ENCODE results near the gene FGB.

DNA sequence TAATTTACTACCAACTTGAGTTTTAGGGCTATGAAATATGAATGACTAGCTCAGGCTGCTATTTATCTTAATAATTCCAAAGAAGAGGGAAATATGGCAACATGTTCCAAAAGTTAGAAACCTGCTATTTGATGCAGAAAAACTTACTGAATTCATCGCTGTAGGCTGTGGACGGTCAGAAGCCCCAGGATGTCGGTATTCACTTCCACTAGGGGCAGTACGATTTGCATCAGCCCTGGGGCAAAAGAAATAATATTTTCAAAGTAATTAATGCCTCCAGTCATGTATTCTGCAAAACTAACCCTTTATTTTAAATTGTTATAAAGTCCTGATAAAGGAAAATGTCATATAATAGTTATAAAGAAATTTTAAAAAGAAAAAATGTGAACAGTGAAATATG is 17.1 kb upstream of the FGB start:
- TF ChIP-seq NR2C2 (CRISPR knock-in tag; IDR thresholded peaks at IDR 0.05): no peak
- TF ChIP-seq NR2C2 (tag; IDR thresholded peaks at IDR 0.05): no peak
- no peak for TF ChIP-seq TAF1 (IDR thresholded peaks at IDR 0.05; ENCODE audit: control insufficient read depth, extremely low read depth, insufficient read depth, low read length, severe bottlenecking)
- TF ChIP-seq, protein P1, sequence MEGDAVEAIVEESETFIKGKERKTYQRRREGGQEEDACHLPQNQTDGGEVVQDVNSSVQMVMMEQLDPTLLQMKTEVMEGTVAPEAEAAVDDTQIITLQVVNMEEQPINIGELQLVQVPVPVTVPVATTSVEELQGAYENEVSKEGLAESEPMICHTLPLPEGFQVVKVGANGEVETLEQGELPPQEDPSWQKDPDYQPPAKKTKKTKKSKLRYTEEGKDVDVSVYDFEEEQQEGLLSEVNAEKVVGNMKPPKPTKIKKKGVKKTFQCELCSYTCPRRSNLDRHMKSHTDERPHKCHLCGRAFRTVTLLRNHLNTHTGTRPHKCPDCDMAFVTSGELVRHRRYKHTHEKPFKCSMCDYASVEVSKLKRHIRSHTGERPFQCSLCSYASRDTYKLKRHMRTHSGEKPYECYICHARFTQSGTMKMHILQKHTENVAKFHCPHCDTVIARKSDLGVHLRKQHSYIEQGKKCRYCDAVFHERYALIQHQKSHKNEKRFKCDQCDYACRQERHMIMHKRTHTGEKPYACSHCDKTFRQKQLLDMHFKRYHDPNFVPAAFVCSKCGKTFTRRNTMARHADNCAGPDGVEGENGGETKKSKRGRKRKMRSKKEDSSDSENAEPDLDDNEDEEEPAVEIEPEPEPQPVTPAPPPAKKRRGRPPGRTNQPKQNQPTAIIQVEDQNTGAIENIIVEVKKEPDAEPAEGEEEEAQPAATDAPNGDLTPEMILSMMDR (IDR thresholded peaks at IDR 0.05 in 2 of 3, conservative IDR thresholded peaks at IDR 0.05 in 1 of 3; ENCODE audit: insufficient read depth in 2 of 3, low read depth in 1 of 3, low read length in 3 of 3): 0 out of 6 replicates have a peak, but pooled peaks of 2 of the 3 experiments have one; percentile 6 to 20
- TF ChIP-seq ZFP30 (CRISPR knock-in tag; IDR thresholded peaks at IDR 0.05; ENCODE audit: borderline replicate concordance): no peak
- TF ChIP-seq, protein P2, sequence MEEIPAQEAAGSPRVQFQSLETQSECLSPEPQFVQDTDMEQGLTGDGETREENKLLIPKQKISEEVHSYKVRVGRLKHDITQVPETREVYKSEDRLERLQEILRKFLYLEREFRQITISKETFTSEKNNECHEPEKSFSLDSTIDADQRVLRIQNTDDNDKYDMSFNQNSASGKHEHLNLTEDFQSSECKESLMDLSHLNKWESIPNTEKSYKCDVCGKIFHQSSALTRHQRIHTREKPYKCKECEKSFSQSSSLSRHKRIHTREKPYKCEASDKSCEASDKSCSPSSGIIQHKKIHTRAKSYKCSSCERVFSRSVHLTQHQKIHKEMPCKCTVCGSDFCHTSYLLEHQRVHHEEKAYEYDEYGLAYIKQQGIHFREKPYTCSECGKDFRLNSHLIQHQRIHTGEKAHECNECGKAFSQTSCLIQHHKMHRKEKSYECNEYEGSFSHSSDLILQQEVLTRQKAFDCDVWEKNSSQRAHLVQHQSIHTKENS (CRISPR knock-in tag; IDR thresholded peaks at IDR 0.05): no peak
- no peak for TF ChIP-seq HDAC2 (IDR thresholded peaks at IDR 0.05)
- no peak for TF ChIP-seq CBFA2T2 (conservative IDR thresholded peaks at IDR 0.05)
- no peak for TF ChIP-seq SRSF7 (optimal IDR thresholded peaks at IDR 0.05; ENCODE audit: low read depth, low read length)
- no peak for TF ChIP-seq POLR2A (conservative IDR thresholded peaks at IDR 0.05)
- no peak for TF ChIP-seq ERF (CRISPR knock-in tag; IDR thresholded peaks at IDR 0.05)
- TF ChIP-seq, protein P3, sequence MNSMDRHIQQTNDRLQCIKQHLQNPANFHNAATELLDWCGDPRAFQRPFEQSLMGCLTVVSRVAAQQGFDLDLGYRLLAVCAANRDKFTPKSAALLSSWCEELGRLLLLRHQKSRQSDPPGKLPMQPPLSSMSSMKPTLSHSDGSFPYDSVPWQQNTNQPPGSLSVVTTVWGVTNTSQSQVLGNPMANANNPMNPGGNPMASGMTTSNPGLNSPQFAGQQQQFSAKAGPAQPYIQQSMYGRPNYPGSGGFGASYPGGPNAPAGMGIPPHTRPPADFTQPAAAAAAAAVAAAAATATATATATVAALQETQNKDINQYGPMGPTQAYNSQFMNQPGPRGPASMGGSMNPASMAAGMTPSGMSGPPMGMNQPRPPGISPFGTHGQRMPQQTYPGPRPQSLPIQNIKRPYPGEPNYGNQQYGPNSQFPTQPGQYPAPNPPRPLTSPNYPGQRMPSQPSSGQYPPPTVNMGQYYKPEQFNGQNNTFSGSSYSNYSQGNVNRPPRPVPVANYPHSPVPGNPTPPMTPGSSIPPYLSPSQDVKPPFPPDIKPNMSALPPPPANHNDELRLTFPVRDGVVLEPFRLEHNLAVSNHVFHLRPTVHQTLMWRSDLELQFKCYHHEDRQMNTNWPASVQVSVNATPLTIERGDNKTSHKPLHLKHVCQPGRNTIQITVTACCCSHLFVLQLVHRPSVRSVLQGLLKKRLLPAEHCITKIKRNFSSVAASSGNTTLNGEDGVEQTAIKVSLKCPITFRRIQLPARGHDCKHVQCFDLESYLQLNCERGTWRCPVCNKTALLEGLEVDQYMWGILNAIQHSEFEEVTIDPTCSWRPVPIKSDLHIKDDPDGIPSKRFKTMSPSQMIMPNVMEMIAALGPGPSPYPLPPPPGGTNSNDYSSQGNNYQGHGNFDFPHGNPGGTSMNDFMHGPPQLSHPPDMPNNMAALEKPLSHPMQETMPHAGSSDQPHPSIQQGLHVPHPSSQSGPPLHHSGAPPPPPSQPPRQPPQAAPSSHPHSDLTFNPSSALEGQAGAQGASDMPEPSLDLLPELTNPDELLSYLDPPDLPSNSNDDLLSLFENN (IDR thresholded peaks at IDR 0.05; ENCODE audit: low read depth in 2 of 2, low read length in 2 of 2): no peak

Data from K562 (cell line).